Astrocyte of the spinal cord (primary cell): ENCODE data around the gene CLIC4.
"Not testable (repeated sequence)": the region's sequence is repeated elsewhere in the genome, so short reads cannot be mapped to it uniquely, and the experiment has no call there.

Experiments used
- DNase-seq: peaks from one replicate; pipeline ENCODE4 v3.0.0; 2011; ENCODE audit warnings: low read depth, low spot score
- H3K4me3 ChIP-seq: 2 replicates; pipeline ENCODE4 v1.5.1; 2011; ENCODE audit warnings: low read depth, mild to moderate bottlenecking, low read length, moderate library complexity
- in situ Hi-C: cut with HindIII; loops from 2 replicates; pipeline ENCODE4 v1.10.0; 2017; ENCODE audit warnings: low sequenced_read_pairs
- TF ChIP-seq, protein P1 (sequence below): IDR thresholded peaks from 2 replicates; pipeline ENCODE4 v1.5.1; 2012; ENCODE audit warnings: low read depth, mild to moderate bottlenecking, low read length, inconsistent platforms

The CLIC4 gene

DNA sequence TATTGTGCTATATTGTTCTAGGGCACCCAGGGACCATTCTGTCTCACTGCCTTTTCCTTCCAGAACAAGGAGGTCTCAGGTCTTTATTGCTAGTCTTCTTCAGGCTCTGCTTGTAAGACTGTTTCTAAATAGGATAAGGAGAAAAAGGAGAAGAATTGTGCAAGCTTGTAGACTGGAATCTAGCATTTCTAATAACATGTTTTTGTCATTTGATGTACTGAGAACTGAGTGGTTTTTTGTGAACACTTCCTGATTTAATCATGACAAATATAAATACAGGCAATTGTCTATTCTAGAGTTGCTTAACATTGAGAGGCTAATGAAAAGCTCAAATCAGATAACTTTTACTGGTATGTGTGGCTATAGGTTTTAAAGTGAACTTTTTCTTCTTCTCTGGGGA lies 77.6 kb downstream of the CLIC4 start:
- in situ Hi-C loops: no loop called here
- TF ChIP-seq, protein P1, sequence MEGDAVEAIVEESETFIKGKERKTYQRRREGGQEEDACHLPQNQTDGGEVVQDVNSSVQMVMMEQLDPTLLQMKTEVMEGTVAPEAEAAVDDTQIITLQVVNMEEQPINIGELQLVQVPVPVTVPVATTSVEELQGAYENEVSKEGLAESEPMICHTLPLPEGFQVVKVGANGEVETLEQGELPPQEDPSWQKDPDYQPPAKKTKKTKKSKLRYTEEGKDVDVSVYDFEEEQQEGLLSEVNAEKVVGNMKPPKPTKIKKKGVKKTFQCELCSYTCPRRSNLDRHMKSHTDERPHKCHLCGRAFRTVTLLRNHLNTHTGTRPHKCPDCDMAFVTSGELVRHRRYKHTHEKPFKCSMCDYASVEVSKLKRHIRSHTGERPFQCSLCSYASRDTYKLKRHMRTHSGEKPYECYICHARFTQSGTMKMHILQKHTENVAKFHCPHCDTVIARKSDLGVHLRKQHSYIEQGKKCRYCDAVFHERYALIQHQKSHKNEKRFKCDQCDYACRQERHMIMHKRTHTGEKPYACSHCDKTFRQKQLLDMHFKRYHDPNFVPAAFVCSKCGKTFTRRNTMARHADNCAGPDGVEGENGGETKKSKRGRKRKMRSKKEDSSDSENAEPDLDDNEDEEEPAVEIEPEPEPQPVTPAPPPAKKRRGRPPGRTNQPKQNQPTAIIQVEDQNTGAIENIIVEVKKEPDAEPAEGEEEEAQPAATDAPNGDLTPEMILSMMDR: no peak
- DNase-seq: no peak
- no peak overlapping the region for H3K4me3 ChIP-seq

DNA sequence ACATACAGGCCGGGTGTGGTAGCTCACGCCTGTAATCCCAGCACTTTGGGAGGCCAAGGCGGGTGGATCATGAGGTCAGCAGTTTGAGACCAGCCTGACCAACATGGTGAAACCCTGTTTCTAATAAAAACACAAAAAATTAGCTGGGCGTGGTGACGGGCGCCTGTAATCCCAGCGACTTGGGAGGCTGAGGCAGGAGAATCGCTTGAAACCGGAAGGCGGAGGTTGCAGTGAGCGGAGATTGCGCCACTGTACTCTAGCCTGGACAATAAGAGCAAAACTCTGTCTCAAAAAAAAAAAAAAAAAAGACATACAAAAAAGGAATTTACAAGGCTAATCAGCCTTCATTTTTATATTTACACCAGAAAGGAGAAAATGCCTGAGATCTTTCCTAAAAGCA lies 78.2 kb downstream of the CLIC4 start:
- H3K4me3 ChIP-seq, DNase-seq, in situ Hi-C loops: not testable (repeated sequence)

DNA sequence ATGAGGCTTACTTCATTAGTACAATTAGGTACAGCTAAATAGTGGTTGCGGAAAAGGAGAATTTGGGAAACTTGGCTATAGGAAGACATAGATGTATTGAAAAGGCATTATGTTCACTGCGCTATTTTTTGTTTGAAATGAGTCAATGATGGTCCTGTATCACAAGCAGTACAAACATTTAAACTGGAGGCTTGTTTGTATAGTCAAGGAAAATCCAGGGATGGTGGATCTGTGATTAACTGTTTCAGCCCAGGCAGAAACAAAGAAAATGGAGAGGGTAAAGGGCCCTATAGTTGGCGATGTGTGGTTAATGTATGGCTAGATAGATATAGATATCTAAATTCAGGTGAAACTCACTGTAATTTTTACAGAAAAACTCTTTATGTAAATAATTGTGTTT lies 79.9 kb downstream of the CLIC4 start:
- in situ Hi-C loops: no loop called here
- TF ChIP-seq, protein P1: no peak
- no peak for DNase-seq
- no peak overlapping the region for H3K4me3 ChIP-seq

DNA sequence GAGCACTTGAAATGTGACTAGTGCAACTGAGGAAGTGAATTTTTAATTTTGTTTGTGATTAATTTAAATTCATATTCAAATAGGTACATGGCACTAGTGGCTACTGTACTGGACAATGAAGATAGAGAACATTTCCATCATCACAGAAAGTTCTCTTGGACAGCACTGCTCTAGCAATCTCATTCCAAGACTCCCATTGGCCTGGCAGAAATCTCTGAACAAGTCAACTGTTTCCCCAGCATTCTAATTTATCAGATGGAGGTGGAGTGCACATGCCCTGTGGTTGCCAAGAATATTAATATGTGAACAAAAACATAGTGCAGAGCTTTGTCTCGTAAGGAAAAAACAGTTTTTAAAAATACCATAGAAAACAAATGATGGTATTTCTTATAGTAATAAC lies 81.3 kb downstream of the CLIC4 start:
- in situ Hi-C loops: no loop called here
- TF ChIP-seq, protein P1: no peak
- DNase-seq: no peak
- H3K4me3 ChIP-seq: no peak overlapping the region

DNA sequence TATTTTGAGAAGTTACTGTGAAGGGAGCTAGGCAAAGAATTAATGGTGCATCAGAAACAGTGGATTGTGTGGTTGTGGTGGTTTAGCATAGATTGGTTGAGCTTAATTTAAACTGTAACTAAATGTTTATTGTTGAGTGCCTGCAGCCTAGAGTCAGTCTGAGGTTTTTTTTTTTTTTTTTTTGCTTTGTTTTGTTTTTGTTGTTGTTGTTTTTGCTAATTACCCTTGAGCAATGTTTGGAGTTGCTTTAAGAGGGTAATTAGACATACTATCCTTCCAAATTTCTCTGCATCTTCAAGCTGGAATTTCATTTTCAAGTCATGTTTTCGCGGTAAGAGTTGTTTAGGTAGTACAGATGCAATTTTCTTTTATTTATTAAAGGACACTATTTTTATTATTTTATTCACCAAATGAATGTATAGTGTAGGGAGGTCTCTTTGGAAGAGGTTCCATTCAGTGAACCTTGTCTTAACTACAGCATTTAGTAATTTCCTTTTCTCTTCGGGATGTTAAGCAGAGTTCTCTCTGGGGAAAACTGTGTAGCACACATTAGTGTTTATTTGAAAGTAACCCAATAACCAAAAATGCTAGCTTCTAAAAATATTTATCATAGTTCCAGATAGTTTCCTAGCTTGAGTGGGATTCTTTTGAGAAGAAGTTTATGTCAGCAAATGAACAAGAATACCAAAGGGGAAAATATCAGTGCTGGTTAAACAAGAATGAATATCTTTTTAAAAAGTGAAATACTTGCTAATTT lies 82.3 kb downstream of the CLIC4 start:
- in situ Hi-C loops: no loop called here
- DNase-seq: no peak
- TF ChIP-seq, protein P1: no peak
- no peak overlapping the region for H3K4me3 ChIP-seq

DNA sequence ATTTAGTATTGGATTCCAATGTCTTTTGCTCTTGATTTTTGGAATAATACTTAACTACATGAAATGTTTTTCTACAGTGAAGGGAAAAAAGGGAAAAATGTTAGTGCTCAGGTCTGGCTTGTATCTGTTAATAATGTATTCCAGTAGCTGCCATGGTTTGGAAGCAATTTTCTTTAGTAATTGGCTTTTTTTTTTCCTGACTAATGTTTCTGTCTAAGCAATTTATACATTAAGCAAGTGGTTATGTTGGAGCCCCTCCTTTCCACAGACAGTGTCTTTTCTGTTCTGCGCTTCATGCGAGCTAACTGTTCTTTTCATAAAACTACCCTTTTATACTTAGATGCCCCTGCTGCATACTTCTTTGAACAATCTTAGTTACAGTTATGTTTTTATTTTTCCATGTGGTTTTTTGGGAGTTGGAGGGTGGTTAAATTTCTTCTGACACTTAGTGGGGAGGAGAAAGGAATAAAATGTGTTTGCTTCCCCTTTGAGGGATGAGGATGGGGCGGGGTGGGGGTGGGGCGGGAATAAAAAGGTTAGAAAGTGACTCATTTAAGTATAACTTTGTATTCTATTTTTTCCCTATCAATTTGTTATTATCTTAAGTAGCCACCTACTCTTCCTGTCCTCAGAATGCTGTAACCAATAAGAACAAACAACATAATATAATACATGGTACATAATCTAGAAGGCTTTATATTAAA lies 83.1 kb downstream of the CLIC4 start:
- no peak for DNase-seq
- H3K4me3 ChIP-seq: no peak overlapping the region
- in situ Hi-C loops: no loop called here
- TF ChIP-seq, protein P1: no peak

DNA sequence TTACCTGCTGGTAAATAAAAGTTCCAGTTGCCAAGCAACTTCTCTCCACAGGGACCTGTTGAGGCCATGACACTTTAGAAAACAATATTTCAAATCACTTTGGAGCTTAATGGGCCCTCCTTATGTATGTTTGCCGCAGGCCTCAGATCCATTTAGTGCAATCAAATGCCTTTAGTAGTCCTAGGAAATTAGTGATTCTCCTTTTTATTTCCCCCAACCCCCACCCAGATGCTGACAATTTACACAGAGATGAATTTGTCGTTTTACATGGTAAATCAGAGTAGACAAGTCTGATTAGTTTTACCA lies 83.6 kb downstream of the CLIC4 start:
- in situ Hi-C loops: no loop called here
- TF ChIP-seq, protein P1: no peak
- no peak overlapping the region for H3K4me3 ChIP-seq
- DNase-seq: no peak
